K562 treated with DMSO at 1 percent for 24 hours (cell line): ENCODE data around the gene RTL3. TPM values are rescaled to one million over a fixed set of nuclear protein-coding genes. Genes with fewer than 3 reads are reported as not detected.

Source experiments
- total RNA-seq: library from RNA; unstranded; fragments of 300-600 nt; gene quantifications from 2 replicates; pipeline ENCODE4 v1.2.3, GENCODE V29; 2022; ENCODE audit warnings: low read depth; ENCODE audit not compliant: insufficient read depth

Gene RTL3
- not detected in 2 replicates for total RNA-seq

DNA sequence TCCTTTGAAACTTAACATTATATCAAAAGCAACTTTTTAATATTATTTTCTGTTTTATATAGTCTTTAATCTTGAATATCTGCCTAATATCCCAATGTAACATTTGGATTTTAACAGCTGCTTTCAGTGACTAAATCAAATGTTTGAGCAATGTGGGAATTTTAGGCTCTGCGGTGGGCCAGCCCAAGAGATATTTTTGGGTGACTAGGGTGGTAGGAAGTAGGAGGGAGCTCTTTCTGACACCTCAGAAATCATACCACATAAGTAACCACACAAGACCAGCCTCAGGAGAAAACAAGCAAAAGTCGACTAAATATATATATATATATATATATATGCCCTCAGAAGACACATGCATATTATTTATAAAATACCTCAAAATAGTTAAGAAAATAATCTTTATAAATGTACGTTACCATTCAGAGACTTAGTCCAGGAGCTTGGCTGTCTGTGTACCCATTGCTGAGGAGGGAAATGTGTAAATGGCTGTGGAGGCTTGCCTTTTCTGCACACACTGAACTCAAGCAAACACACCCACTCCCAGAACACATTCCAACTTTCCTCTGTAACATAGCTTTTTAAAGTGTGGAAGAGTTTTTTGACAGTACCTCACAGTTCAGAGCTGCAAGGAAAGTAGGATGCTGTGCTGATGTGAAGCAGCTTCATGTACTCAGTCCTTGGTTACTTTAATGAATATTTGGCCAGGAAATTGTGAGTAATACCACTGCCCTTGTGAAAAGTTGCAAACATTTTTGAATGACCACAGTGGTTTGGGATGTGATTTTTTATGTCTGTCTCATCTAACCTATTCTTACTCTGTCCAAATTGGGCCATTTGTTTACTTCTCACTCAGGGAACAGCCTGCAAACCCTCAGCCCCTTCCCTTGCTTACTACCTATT lies at the start of gene RTL3:
RTL3 (minus strand) TSS at position 484 of the 900 bp plus-strand sequence. CDS start 908 bp downstream, outside the sequence.

Other genes starting within 250 kb of the RTL3 start
- gene LPAR4, start 88.4 kb upstream of the RTL3 start, total RNA-seq, result not detected in 2 replicates